Psoas muscle (tissue), 8 donors: ENCODE measurements around the gene SH3BP4. TPM values are rescaled to one million over a fixed set of nuclear protein-coding genes. Genes with fewer than 3 reads are reported as not detected.

Experiments
- ATAC-seq, 4 donors: fragments of 200-7000 bp; cut with Tn5 transposase; one replicate each; pipeline ENCODE4 v1.9.1; 2020; ENCODE audit warnings: moderate library complexity in 3 of 4, mild to moderate bottlenecking in 2 of 4
- DNase-seq, 2 donors: peaks; one replicate each; pipeline ENCODE4 v3.0.0-alpha.2; 2020
- H3K27ac ChIP-seq: fragments of 200-600 bp; one replicate; pipeline ENCODE4 v1.8.0; 2022
- H3K27me3 ChIP-seq, 3 donors: fragments of 200-600 bp in 1 of 3; one replicate each; pipeline versions ENCODE4 v1.6.1 to v1.8.0; 2013 to 2022; ENCODE audit warnings: low read length in 2 of 3, mild to moderate bottlenecking in 2 of 3, moderate library complexity in 1 of 3; ENCODE audit not compliant: insufficient read depth in 3 of 3
- H3K36me3 ChIP-seq, 2 donors: fragments of 200-600 bp in 1 of 2; one replicate each; pipeline versions ENCODE4 v1.6.1 to v1.8.0; 2013 to 2022; ENCODE audit warnings: low read depth in 1 of 2, mild to moderate bottlenecking in 1 of 2, moderate library complexity in 1 of 2; ENCODE audit not compliant: insufficient read depth in 1 of 2
- H3K4me1 ChIP-seq: fragments of 200-600 bp; one replicate; pipeline ENCODE4 v1.8.0; 2022
- H3K4me3 ChIP-seq: fragments of 200-600 bp; one replicate; pipeline ENCODE4 v1.8.0; 2022; ENCODE audit warnings: mild to moderate bottlenecking
- H3K9me3 ChIP-seq: fragments of 200-600 bp; one replicate; pipeline ENCODE4 v1.8.0; 2022
- WGBS, 3 donors: extraction: QIAGEN DNeasy Blood & Tissue Kit; methylation state at CpG; one replicate each; pipeline versions ENCODE4 v1.1.6 to v1.1.7; 2013; 5-methylcytosine and 5-hydroxymethylcytosine counted together
- intact Hi-C, 2 donors: fragments of 100-400 bp; cut with DNase I; formaldehyde crosslinking; loops; one replicate each; pipeline versions ENCODE4 v1.11.0 to v1.14.2; 2022
- polyA plus RNA-seq, 3 donors: library from polyadenylated mRNA; stranded (reverse); fragments of 200-250 nt; gene quantifications; one replicate each; pipeline ENCODE4 v1.2.3, GENCODE V29; 2013
- total RNA-seq, 4 donors: library from RNA; stranded (reverse); fragmentation: NEBNext Ultra II Directional in 2 of 4; extraction: Animal tissue kit (Norgen Biotek cat#: 25700) in 2 of 4; gene quantifications; one replicate each; pipeline versions ENCODE4 v1.2.1 to v1.2.4, GENCODE V29; 2021 to 2023
- TF ChIP-seq, protein P1 (sequence below): fragments of 200-600 bp; IDR thresholded peaks from one replicate; pipeline ENCODE4 v1.8.0; 2022; ENCODE audit warnings: antibody characterized with exemption
- donor health status: healthy with polysubstance abuse.
- donor health status: DM: no; HTN: no; CAD: no; lungs with moderate emphysema.
- donor health status: Bipolar disorder and iron deficiency.
- donor health status: healthy.
- donor health status: DM: yes; HTN: yes; CAD: no.
- donor health status: DM: no; HTN: no; CAD: no.
- donor health status: DM: no; HTN: no; CAD: no.
- donor health status: DM: yes; HTN: yes; CAD: no.

The SH3BP4 gene
- total and polyA plus RNA-seq, 7 donors: 3.0 to 14.9 (median 9.4) TPM

DNA sequence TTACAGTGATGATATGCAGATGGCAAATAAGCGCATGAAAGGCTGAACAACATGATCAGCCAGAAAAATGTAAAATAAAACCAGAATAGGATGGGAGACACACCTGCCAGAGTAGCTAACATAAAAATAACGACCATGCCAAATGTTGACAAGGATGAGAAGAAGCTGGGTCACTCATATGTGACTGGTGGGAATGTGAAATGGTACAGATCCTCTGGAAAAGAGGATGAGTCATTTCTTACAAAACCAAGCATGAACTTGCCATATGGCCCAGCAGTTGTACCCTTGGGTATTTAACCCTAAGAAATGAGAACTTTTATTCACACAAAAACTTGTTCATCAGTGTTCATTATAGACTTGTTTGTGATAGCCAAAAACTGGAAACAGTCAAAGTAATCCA lies 143.8 kb downstream of the SH3BP4 start:
- no peaks in the 10 kb centered on the region for H3K9me3 ChIP-seq
- WGBS, 3 donors: 62 to 83% (median 62%) methylated on average over 2 of the region's 2 CpGs
- TF ChIP-seq, protein P1, sequence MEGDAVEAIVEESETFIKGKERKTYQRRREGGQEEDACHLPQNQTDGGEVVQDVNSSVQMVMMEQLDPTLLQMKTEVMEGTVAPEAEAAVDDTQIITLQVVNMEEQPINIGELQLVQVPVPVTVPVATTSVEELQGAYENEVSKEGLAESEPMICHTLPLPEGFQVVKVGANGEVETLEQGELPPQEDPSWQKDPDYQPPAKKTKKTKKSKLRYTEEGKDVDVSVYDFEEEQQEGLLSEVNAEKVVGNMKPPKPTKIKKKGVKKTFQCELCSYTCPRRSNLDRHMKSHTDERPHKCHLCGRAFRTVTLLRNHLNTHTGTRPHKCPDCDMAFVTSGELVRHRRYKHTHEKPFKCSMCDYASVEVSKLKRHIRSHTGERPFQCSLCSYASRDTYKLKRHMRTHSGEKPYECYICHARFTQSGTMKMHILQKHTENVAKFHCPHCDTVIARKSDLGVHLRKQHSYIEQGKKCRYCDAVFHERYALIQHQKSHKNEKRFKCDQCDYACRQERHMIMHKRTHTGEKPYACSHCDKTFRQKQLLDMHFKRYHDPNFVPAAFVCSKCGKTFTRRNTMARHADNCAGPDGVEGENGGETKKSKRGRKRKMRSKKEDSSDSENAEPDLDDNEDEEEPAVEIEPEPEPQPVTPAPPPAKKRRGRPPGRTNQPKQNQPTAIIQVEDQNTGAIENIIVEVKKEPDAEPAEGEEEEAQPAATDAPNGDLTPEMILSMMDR: no peak
- no peak for ATAC-seq
- H3K27me3 ChIP-seq: no peaks in the 10 kb centered on the region
- no peak overlapping the region for H3K27ac ChIP-seq
- no peak overlapping the region for H3K4me3 ChIP-seq
- H3K36me3 ChIP-seq: no peaks in the 10 kb centered on the region
- intact Hi-C loops: no loop called here
- no peak for DNase-seq
- no peaks in the 10 kb centered on the region for H3K4me1 ChIP-seq

DNA sequence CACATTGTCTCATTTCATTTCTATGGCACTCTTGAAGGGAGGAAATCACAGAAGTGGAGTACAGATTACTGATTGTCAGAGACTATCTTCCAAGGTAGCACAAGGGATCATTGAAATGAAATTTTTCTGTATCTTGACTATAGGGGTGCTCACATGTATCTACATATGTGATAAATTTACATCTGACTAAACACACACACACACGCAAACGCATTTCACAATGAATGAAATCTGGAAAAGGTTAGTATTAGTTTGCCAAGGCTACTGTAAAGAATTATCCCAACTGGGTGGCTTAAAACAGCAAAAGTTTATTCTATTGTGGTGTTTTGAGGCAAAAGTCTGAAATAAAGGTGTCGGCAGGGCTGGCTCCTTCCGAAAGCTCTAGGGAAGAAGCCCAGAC lies 144.6 kb downstream of the SH3BP4 start:
- Histone ChIP-seq H3K9me3 (no peaks in the 10 kb centered on the region), H3K4me3 (no peak overlapping the region), H3K27me3 (no peaks in the 10 kb centered on the region), H3K27ac (no peak overlapping the region), H3K4me1 (no peaks in the 10 kb centered on the region), H3K36me3 (no peaks in the 10 kb centered on the region)
- DNase-seq (no peak), ATAC-seq (no peak)
- TF ChIP-seq, protein P1: no peak
- intact Hi-C loops: no loop called here
- 79 to 94% (median 94%) methylated on average over 4 of the region's 4 CpGs for WGBS, 3 donors

- H3K4me3 ChIP-seq: no peak overlapping the region
- ATAC-seq (no peak), DNase-seq (no peak)
- TF ChIP-seq, protein P1: no peak
- 60 to 79% (median 75%) methylated on average over 6 of the region's 6 CpGs for WGBS, 3 donors
- intact Hi-C loops: no loop called here
- H3K36me3 ChIP-seq: no peaks in the 10 kb centered on the region
- no peaks in the 10 kb centered on the region for H3K4me1 ChIP-seq
- H3K27ac ChIP-seq: no peak overlapping the region
- no peaks in the 10 kb centered on the region for H3K27me3 ChIP-seq
- no peaks in the 10 kb centered on the region for H3K9me3 ChIP-seq
These were observed 145.4 kb downstream of the SH3BP4 start for GRCh38 chr2:235097196-235097595.

GRCh38 chr2:235098269-235098668 lies 146.5 kb downstream of the SH3BP4 start:
- Histone ChIP-seq H3K27ac (no peak overlapping the region), H3K4me1 (peaks cover 3% of the 10 kb centered on the region), H3K27me3 (no peaks in the 10 kb centered on the region), H3K9me3 (no peaks in the 10 kb centered on the region), H3K4me3 (no peak overlapping the region), H3K36me3 (no peaks in the 10 kb centered on the region)
- no peak for DNase-seq
- ATAC-seq: no peak
- TF ChIP-seq, protein P1: no peak
- intact Hi-C loops: no loop called here
- WGBS, 3 donors: 60 to 67% (median 65%) methylated on average over 4 of the region's 4 CpGs

- Histone ChIP-seq H3K4me3 (no peak overlapping the region), H3K9me3 (no peaks in the 10 kb centered on the region), H3K36me3 (no peaks in the 10 kb centered on the region), H3K27me3 (no peaks in the 10 kb centered on the region), H3K27ac (no peak overlapping the region), H3K4me1 (peaks cover 3% of the 10 kb centered on the region)
- 61 to 78% (median 64%) methylated on average over 9 of the region's 9 CpGs for WGBS, 3 donors
- intact Hi-C loops: no loop called here
- ATAC-seq (no peak), DNase-seq (no peak)
- TF ChIP-seq, protein P1: no peak
These were observed 147.1 kb downstream of the SH3BP4 start for GRCh38 chr2:235098736-235099494.
